ENCODE data around the gene IL12B.
"Not testable (repeated sequence)": the region's sequence is repeated elsewhere in the genome, so short reads cannot be mapped to it uniquely, and the experiment has no call there.

Gene IL12B

DNA sequence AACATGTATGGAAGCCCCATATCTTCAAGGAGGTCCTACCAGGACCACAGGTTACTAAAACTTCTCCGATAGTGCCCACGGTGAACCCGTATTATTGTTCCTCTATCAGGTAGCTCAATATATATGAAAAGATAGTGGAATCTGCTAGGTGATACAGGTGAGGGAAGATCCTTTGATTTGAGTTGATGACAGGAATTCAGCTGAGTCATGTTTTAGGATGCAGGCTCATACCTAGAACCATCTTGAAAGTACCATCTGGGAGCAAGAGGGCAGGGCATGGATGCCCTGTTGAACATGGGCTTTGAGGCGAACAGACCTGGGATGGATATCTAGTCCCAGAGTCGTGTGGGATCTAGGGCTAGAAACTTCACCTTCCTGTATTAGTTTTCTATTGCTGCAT lies 35.4 kb downstream of the IL12B start:
- no peak for DNase-seq (ENCODE audit: low read depth, low spot score)

GRCh38 chr5:159290741-159291140 lies 39.5 kb downstream of the IL12B start:
- no peak for DNase-seq (ENCODE audit: low read depth, low spot score)

GRCh38 chr5:159286420-159287035 lies 43.8 kb downstream of the IL12B start:
- no peak for DNase-seq (ENCODE audit: low read depth, low spot score)

- no peak for DNase-seq (ENCODE audit: low read depth, low spot score)
These were observed 55.6 kb downstream of the IL12B start for GRCh38 chr5:159274676-159275075.

GRCh38 chr5:159273923-159274322 lies 56.4 kb downstream of the IL12B start:
- no peak for DNase-seq (ENCODE audit: low read depth, low spot score)

- DNase-seq (ENCODE audit: low read depth, low spot score) = no peak
These were observed 60.6 kb downstream of the IL12B start for GRCh38 chr5:159269723-159270122.

DNA sequence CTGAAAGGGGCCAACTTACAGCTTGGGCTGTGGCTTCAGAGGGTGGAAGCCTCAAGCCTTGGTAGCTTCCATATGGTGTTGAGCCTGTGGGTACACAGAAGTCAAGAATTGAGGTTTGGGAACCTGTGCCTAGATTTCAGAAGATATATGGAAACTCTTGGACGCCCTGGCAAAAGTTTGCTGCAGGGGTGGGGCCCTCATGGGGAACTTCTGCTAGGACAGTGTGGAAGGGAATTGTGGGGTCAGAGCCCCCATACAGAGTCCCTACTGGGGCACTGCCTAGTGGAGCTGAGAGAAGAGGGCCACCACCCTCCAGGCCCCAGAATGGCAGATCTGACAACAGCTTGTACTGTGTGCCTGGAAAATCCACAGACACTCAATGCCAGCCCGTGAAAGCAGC lies 63.5 kb downstream of the IL12B start:
- not testable (repeated sequence) for DNase-seq (ENCODE audit: low read depth, low spot score)

Data from brain pericyte (primary cell).